CD4-positive, alpha-beta T cell treated with Interleukin-15 for 1 hour (primary cell): ENCODE measurements around the gene PNPLA1.

Source experiments
- DNase-seq: peaks from one replicate; pipeline ENCODE4 v3.0.0-alpha.2; 2020

The PNPLA1 gene

GRCh38 chr6:36318690-36319435, 49.0 kb downstream of the PNPLA1 start:
- DNase-seq = no peak

- DNase-seq = no peak
These were observed 49.5 kb downstream of the PNPLA1 start for GRCh38 chr6:36319436-36319762.

GRCh38 chr6:36319821-36320220, 50.0 kb downstream of the PNPLA1 start:
- no peak for DNase-seq

- DNase-seq = no peak
These were observed 50.6 kb downstream of the PNPLA1 start for GRCh38 chr6:36320475-36320874.

- DNase-seq = no peak
These were observed 52.7 kb downstream of the PNPLA1 start for GRCh38 chr6:36322591-36322990.

GRCh38 chr6:36323062-36323461, 53.2 kb downstream of the PNPLA1 start:
- DNase-seq = no peak

GRCh38 chr6:36324191-36324590, 54.3 kb downstream of the PNPLA1 start:
- no peak for DNase-seq

GRCh38 chr6:36324715-36325114, 54.9 kb downstream of the PNPLA1 start:
- no peak for DNase-seq

GRCh38 chr6:36326356-36326995, 56.6 kb downstream of the PNPLA1 start:
- DNase-seq = no peak

GRCh38 chr6:36327226-36327918, 57.5 kb downstream of the PNPLA1 start:
- DNase-seq = no peak

GRCh38 chr6:36327919-36328236, 58.0 kb downstream of the PNPLA1 start:
- DNase-seq = no peak

GRCh38 chr6:36328600-36328999, 58.7 kb downstream of the PNPLA1 start:
- DNase-seq = no peak

- no peak for DNase-seq
These were observed 60.0 kb downstream of the PNPLA1 start for GRCh38 chr6:36329798-36330291.

GRCh38 chr6:36330366-36330765, 60.5 kb downstream of the PNPLA1 start:
- DNase-seq = no peak

- DNase-seq = no peak
These were observed 61.5 kb downstream of the PNPLA1 start for GRCh38 chr6:36331381-36331780.

GRCh38 chr6:36333171-36333895, 63.5 kb downstream of the PNPLA1 start:
- DNase-seq = no peak

GRCh38 chr6:36333931-36334725, 64.3 kb downstream of the PNPLA1 start:
- DNase-seq = no peak

- DNase-seq = no peak
These were observed 65.1 kb downstream of the PNPLA1 start for GRCh38 chr6:36334832-36335459.

- no peak for DNase-seq
These were observed 65.8 kb downstream of the PNPLA1 start for GRCh38 chr6:36335465-36336207.

- DNase-seq = no peak
These were observed 66.4 kb downstream of the PNPLA1 start for GRCh38 chr6:36336208-36336710.

- DNase-seq = no peak
These were observed 67.0 kb downstream of the PNPLA1 start, which contains the start of gene BNIP5 for GRCh38 chr6:36336779-36337241. Gene BNIP5 (minus strand): TSS chr6:36336888. CDS start chr6:36330690, 6,198 bp downstream.
